ENCODE data around the gene BARHL1.

GRCh38 chr9:132537352-132537751 is 45.1 kb upstream of the BARHL1 start:
- TF ChIP-seq POLR2A (IDR thresholded peaks at IDR 0.05; ENCODE audit: low read depth, low read length) (no peak), RAD21 (IDR thresholded peaks at IDR 0.05; ENCODE audit: low read length) (no peak), BHLHE40 (IDR thresholded peaks at IDR 0.05; ENCODE audit: low read depth, low read length) (no peak), MAFK (IDR thresholded peaks at IDR 0.05; ENCODE audit: low read depth, low read length) (no peak), CEBPB (IDR thresholded peaks at IDR 0.05; ENCODE audit: low read depth, low read length) (no peak), CTCF (conservative IDR thresholded peaks at IDR 0.05; ENCODE audit: low read depth, low read length) (no peak), RCOR1 (IDR thresholded peaks at IDR 0.05; ENCODE audit: insufficient replicate concordance, low read length) (no peak), FOS (IDR thresholded peaks at IDR 0.05; ENCODE audit: low read depth, low read length) (no peak), USF2 (IDR thresholded peaks at IDR 0.05; ENCODE audit: low read depth, low read length) (no peak), ELK1 (IDR thresholded peaks at IDR 0.05; ENCODE audit: borderline replicate concordance, low read depth, low read length) (no peak), MXI1 (IDR thresholded peaks at IDR 0.05; ENCODE audit: borderline replicate concordance, low read depth, low read length) (no peak)

All from IMR-90 (cell line).